ENCODE measurements around the gene TCERG1L.
"Not testable (repeated sequence)": the region's sequence is repeated elsewhere in the genome, so short reads cannot be mapped to it uniquely, and the experiment has no call there.

Gene TCERG1L

GRCh38 chr10:131184503-131184902 lies 127.0 kb downstream of the TCERG1L start:
- DNase-seq (ENCODE audit: low read depth in 2 of 2) = no peak

GRCh38 chr10:131183546-131184045 lies 127.9 kb downstream of the TCERG1L start:
- DNase-seq (ENCODE audit: low read depth in 2 of 2) = no peak

- DNase-seq (ENCODE audit: low read depth in 2 of 2) = no peak
Observed at GRCh38 chr10:131181456-131181855, 130.1 kb downstream of the TCERG1L start.

GRCh38 chr10:131180740-131181415 lies 130.6 kb downstream of the TCERG1L start:
- DNase-seq (ENCODE audit: low read depth in 2 of 2) = no peak

- DNase-seq (ENCODE audit: low read depth in 2 of 2) = no peak
Observed at GRCh38 chr10:131180086-131180485, 131.4 kb downstream of the TCERG1L start.

- no peak for DNase-seq (ENCODE audit: low read depth in 2 of 2)
Observed at GRCh38 chr10:131179361-131179760, 132.2 kb downstream of the TCERG1L start.

GRCh38 chr10:131178521-131179331 lies 132.8 kb downstream of the TCERG1L start:
- no peak for DNase-seq (ENCODE audit: low read depth in 2 of 2)

- DNase-seq (ENCODE audit: low read depth in 2 of 2) = no peak
Observed at GRCh38 chr10:131177431-131178327, 133.8 kb downstream of the TCERG1L start.

- DNase-seq (ENCODE audit: low read depth in 2 of 2) = no peak
Observed at GRCh38 chr10:131176907-131177306, 134.6 kb downstream of the TCERG1L start.

- DNase-seq (ENCODE audit: low read depth in 2 of 2) = not testable (repeated sequence)
Observed at GRCh38 chr10:131176324-131176723, 135.2 kb downstream of the TCERG1L start.

GRCh38 chr10:131175891-131176290 lies 135.6 kb downstream of the TCERG1L start:
- no peak for DNase-seq (ENCODE audit: low read depth in 2 of 2)

- no peak for DNase-seq (ENCODE audit: low read depth in 2 of 2)
Observed at GRCh38 chr10:131174651-131175540, 136.6 kb downstream of the TCERG1L start.

GRCh38 chr10:131174211-131174565 lies 137.3 kb downstream of the TCERG1L start:
- no peak for DNase-seq (ENCODE audit: low read depth in 2 of 2)

- no peak for DNase-seq (ENCODE audit: low read depth in 2 of 2)
Observed at GRCh38 chr10:131173484-131174210, 137.9 kb downstream of the TCERG1L start.

GRCh38 chr10:131172433-131172832 lies 139.1 kb downstream of the TCERG1L start:
- no peak for DNase-seq (ENCODE audit: low read depth in 2 of 2)

- DNase-seq (ENCODE audit: low read depth in 2 of 2) = no peak
Observed at GRCh38 chr10:131169146-131169545, 142.4 kb downstream of the TCERG1L start.

GRCh38 chr10:131168238-131168875 lies 143.2 kb downstream of the TCERG1L start:
- no peak for DNase-seq (ENCODE audit: low read depth in 2 of 2)

GRCh38 chr10:131167036-131167860 lies 144.3 kb downstream of the TCERG1L start:
- no peak for DNase-seq (ENCODE audit: low read depth in 2 of 2)

- DNase-seq (ENCODE audit: low read depth in 2 of 2) = no peak
Observed at GRCh38 chr10:131166486-131166885, 145.0 kb downstream of the TCERG1L start.
